B cell (primary cell): Measurements from ENCODE around the gene LIX1.

Source experiments
- EZH2 ChIP-seq: IDR thresholded peaks from 2 replicates; pipeline ENCODE4 v1.6.1; 2012; ENCODE audit warnings: borderline replicate concordance, low read depth, mild to moderate bottlenecking, moderate library complexity, low read length; ENCODE audit not compliant: insufficient read depth, poor library complexity, severe bottlenecking
- TF ChIP-seq, protein P1 (sequence below): fragments of 200-600 bp; IDR thresholded peaks from one replicate; pipeline ENCODE4 v1.8.0; 2022; ENCODE audit warnings: antibody characterized with exemption, mild to moderate bottlenecking

- TF ChIP-seq, protein P1, sequence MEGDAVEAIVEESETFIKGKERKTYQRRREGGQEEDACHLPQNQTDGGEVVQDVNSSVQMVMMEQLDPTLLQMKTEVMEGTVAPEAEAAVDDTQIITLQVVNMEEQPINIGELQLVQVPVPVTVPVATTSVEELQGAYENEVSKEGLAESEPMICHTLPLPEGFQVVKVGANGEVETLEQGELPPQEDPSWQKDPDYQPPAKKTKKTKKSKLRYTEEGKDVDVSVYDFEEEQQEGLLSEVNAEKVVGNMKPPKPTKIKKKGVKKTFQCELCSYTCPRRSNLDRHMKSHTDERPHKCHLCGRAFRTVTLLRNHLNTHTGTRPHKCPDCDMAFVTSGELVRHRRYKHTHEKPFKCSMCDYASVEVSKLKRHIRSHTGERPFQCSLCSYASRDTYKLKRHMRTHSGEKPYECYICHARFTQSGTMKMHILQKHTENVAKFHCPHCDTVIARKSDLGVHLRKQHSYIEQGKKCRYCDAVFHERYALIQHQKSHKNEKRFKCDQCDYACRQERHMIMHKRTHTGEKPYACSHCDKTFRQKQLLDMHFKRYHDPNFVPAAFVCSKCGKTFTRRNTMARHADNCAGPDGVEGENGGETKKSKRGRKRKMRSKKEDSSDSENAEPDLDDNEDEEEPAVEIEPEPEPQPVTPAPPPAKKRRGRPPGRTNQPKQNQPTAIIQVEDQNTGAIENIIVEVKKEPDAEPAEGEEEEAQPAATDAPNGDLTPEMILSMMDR: no peak
- TF ChIP-seq EZH2: no peak
Measured at GRCh38 chr5:97105501-97106215, 36.8 kb downstream of the LIX1 start.
